SK-N-SH (cell line): Measurements from ENCODE around the gene ANKRD1. TPM values are rescaled to one million over a fixed set of nuclear protein-coding genes. Genes with fewer than 3 reads are reported as not detected.
"Not testable (repeated sequence)": the region's sequence is repeated elsewhere in the genome, so short reads cannot be mapped to it uniquely, and the experiment has no call there.

Experiments used
- CTCF ChIA-PET: fragments of 300-600, 350-600 bp; formaldehyde crosslinking; extraction: SDS; loops from one replicate; lab custom pipeline; 2021; lab: Yijun Ruan, JAX
- POLR2A ChIA-PET: fragments of 350-600 bp; sonication (Branson Sonifier 250); formaldehyde crosslinking; extraction: SDS; loops from one replicate; lab custom pipeline; 2020; ENCODE audit warnings: antibody characterized with exemption, inconsistent platforms; lab: Yijun Ruan, JAX
- DNase-seq: peaks from one replicate; pipeline ENCODE4 v3.0.0; 2012
- H2AFZ ChIP-seq: fragments of 200-600 bp; sonication (generic); 2 replicates; pipeline ENCODE4 v1.8.1; 2016; ENCODE audit warnings: antibody characterized with exemption, mild to moderate bottlenecking, low read depth
- H3F3A ChIP-seq: fragments of 200-600 bp; sonication (generic); replicated peaks from 2 replicates; pipeline ENCODE3; 2016; ENCODE audit warnings: antibody characterized with exemption, mild to moderate bottlenecking; ENCODE audit not compliant: insufficient read depth
- H3K27ac ChIP-seq, 2 experiments: fragments of 200-500 bp in 1 of 2; fragments of 200-600 bp in 1 of 2; sonication (Bioruptor generic) in 1 of 2; sonication (generic), shearing (Covaris generic) in 1 of 2; 2 replicates each; pipeline versions ENCODE4 v1.5.1 to v1.6.1; 2014 to 2016; ENCODE audit warnings: low read depth in 2 of 2, inconsistent platforms in 1 of 2, low read length in 1 of 2, mild to moderate bottlenecking in 1 of 2, mixed read lengths in 1 of 2
- H3K27me3 ChIP-seq: fragments of 200-600 bp; sonication (generic), shearing (Covaris generic); 2 replicates; pipeline ENCODE4 v1.6.1; 2016; ENCODE audit warnings: mixed run types; ENCODE audit not compliant: insufficient read depth
- H3K36me3 ChIP-seq, 2 experiments: fragments of 200-500 bp in 1 of 2; fragments of 200-600 bp in 1 of 2; sonication (Bioruptor generic) in 1 of 2; sonication (generic) in 1 of 2; replicated peaks in 1 of 2; 2 replicates each; pipeline versions ENCODE3 to v1.5.1; 2014 to 2016; ENCODE audit warnings: low read length in 1 of 2, mild to moderate bottlenecking in 1 of 2; ENCODE audit not compliant: insufficient read depth in 2 of 2, control insufficient read depth in 1 of 2
- H3K4me1 ChIP-seq, 2 experiments: fragments of 200-500 bp in 1 of 2; fragments of 200-600 bp in 1 of 2; sonication (Bioruptor generic) in 1 of 2; sonication (generic), shearing (Covaris generic) in 1 of 2; 2 replicates each; pipeline versions ENCODE4 v1.5.1 to v1.6.1; 2014 to 2016; ENCODE audit warnings: low read depth in 1 of 2, low read length in 1 of 2, mixed run types in 1 of 2; ENCODE audit not compliant: insufficient read depth in 2 of 2, control insufficient read depth in 1 of 2
- H3K4me2 ChIP-seq: fragments of 200-600 bp; sonication (generic), shearing (Covaris generic); 2 replicates; pipeline ENCODE4 v1.6.1; 2017; ENCODE audit warnings: mixed run types
- H3K4me3 ChIP-seq, 2 experiments: fragments of 200-500 bp in 1 of 2; fragments of 200-600 bp in 1 of 2; sonication (Bioruptor generic) in 1 of 2; sonication (generic), shearing (Covaris generic) in 1 of 2; 2 replicates each; pipeline versions ENCODE4 v1.5.1 to v1.8.1; 2014 to 2016; ENCODE audit warnings: low read depth in 2 of 2, inconsistent platforms in 1 of 2, low read length in 1 of 2, mild to moderate bottlenecking in 1 of 2, mixed read lengths in 1 of 2, moderate library complexity in 1 of 2
- H3K79me2 ChIP-seq: fragments of 200-600 bp; sonication (generic); 2 replicates; pipeline ENCODE4 v1.8.1; 2017; ENCODE audit warnings: mild to moderate bottlenecking; ENCODE audit not compliant: insufficient read depth
- H3K9ac ChIP-seq: fragments of 200-600 bp; sonication (generic); 2 replicates; pipeline ENCODE4 v1.6.1; 2017; ENCODE audit warnings: mixed run types
- H3K9me2 ChIP-seq: fragments of 200-600 bp; sonication (generic); 2 replicates; pipeline ENCODE4 v1.6.1; 2017; ENCODE audit warnings: mixed run types
- H3K9me3 ChIP-seq: fragments of 200-600 bp; sonication (generic); 2 replicates; pipeline ENCODE4 v1.6.1; 2017; ENCODE audit warnings: mixed run types, mild to moderate bottlenecking, moderate library complexity
- H4K20me1 ChIP-seq: fragments of 200-600 bp; sonication (generic); 2 replicates; pipeline ENCODE4 v1.6.1; 2017; ENCODE audit warnings: mild to moderate bottlenecking, mixed run types; ENCODE audit not compliant: insufficient read depth
- ELF1 ChIP-seq: IDR thresholded peaks from 2 replicates; pipeline ENCODE4 v1.4.0; 2012
- EP300 ChIP-seq, 2 experiments: IDR thresholded peaks; 2 replicates each; pipeline versions ENCODE4 v1.4.0 to v1.6.1; 2012; ENCODE audit warnings: borderline replicate concordance in 1 of 2, low read depth in 1 of 2, low read length in 1 of 2
- GATA2 ChIP-seq: sonication (generic); formaldehyde crosslinking; IDR thresholded peaks from 2 replicates; pipeline ENCODE4 v1.5.0; 2020; ENCODE audit warnings: mild to moderate bottlenecking, missing genetic modification reagents
- JUND ChIP-seq: IDR thresholded peaks from 2 replicates; pipeline ENCODE4 v1.4.0; 2012
- MAX ChIP-seq: IDR thresholded peaks from 2 replicates; pipeline ENCODE4 v1.4.0; 2012; ENCODE audit warnings: low read depth
- MEF2A ChIP-seq: IDR thresholded peaks from 2 replicates; pipeline ENCODE4 v1.4.0; 2012; ENCODE audit warnings: low read depth, borderline replicate concordance
- MXI1 ChIP-seq: IDR thresholded peaks from 2 replicates; pipeline ENCODE4 v1.6.1; 2012; ENCODE audit warnings: mild to moderate bottlenecking, low read depth, low read length, improper control_type of control experiment
- NRF1 ChIP-seq: IDR thresholded peaks from 2 replicates; pipeline ENCODE4 v1.6.1; 2012; ENCODE audit warnings: low read depth, mild to moderate bottlenecking, low read length
- PBX3 ChIP-seq: IDR thresholded peaks from 2 replicates; pipeline ENCODE4; 2012
- POLR2AphosphoS5 ChIP-seq: IDR thresholded peaks from 2 replicates; pipeline ENCODE4 v1.6.1; 2012; ENCODE audit warnings: low read depth, low read length
- REST ChIP-seq: IDR thresholded peaks from 2 replicates; pipeline ENCODE4 v1.6.1; 2012; ENCODE audit warnings: mild to moderate bottlenecking, low read depth, low read length, moderate library complexity
- RFX5 ChIP-seq: IDR thresholded peaks from 2 replicates; pipeline ENCODE4 v1.6.1; 2012; ENCODE audit warnings: mild to moderate bottlenecking, improper control_type of control experiment, low read length
- RXRA ChIP-seq: IDR thresholded peaks from 2 replicates; pipeline ENCODE4 v1.4.0; 2012; ENCODE audit warnings: low read depth, mild to moderate bottlenecking, borderline replicate concordance
- SIN3A ChIP-seq: IDR thresholded peaks from 2 replicates; pipeline ENCODE4 v1.6.1; 2012; ENCODE audit warnings: low read depth, mild to moderate bottlenecking, low read length, moderate library complexity, borderline replicate concordance
- TEAD4 ChIP-seq: IDR thresholded peaks from 2 replicates; pipeline ENCODE4 v1.4.0; 2012; ENCODE audit warnings: mild to moderate bottlenecking, borderline replicate concordance; ENCODE audit not compliant: insufficient read depth
- USF1 ChIP-seq: IDR thresholded peaks from 2 replicates; pipeline ENCODE4 v1.4.0; 2012; ENCODE audit warnings: low read depth, borderline replicate concordance
- ZBTB33 ChIP-seq: IDR thresholded peaks from 2 replicates; pipeline ENCODE4 v1.4.0; 2012; ENCODE audit warnings: low read depth, borderline replicate concordance
- WGBS: methylation state at CpG from one replicate; pipeline ENCODE4 v1.1.6; 2017; ENCODE audit warnings: low lambda C conversion rate; 5-methylcytosine and 5-hydroxymethylcytosine counted together
- polyA plus RNA-seq, 3 experiments: library from polyadenylated mRNA; depleted of rRNA; stranded (reverse); fragments of >200 nt; gene quantifications; 2 replicates each; pipeline ENCODE4 v1.2.3, GENCODE V29; 2012

Gene ANKRD1
- polyA plus RNA-seq, 1 of the 3 experiments (the other 2 are of a cell fraction): 41.7 TPM

GRCh38 chr10:90942980-90943379, 22.1 kb upstream of the ANKRD1 start:
- not testable (repeated sequence) for H3K4me3 ChIP-seq, H3K4me2 ChIP-seq, H2AFZ ChIP-seq, H3K79me2 ChIP-seq, H3K27me3 ChIP-seq, H4K20me1 ChIP-seq, H3K27ac ChIP-seq, H3F3A ChIP-seq, H3K9me2 ChIP-seq, DNase-seq, H3K9ac ChIP-seq, H3K4me1 ChIP-seq, H3K9me3 ChIP-seq, H3K36me3 ChIP-seq
- 95% methylated on average over 3 of the region's 3 CpGs for WGBS
- CTCF ChIA-PET: interaction anchor here (1.1 to 2.4 kb wide), 3 partner anchors 32 to 355 kb away, joined by 3 to 9 read pairs (median 3); no protein-coding TSS in a partner anchor
- POLR2A ChIA-PET: interaction anchor here (0.6 kb wide), 1 partner anchor 13 kb away, joined by 3 read pairs; no protein-coding TSS in a partner anchor

- whole genome bisulfite sequencing: 94% methylated on average over 6 of the region's 6 CpGs
- CTCF ChIA-PET: no interaction called here
These were observed 18.8 kb upstream of the ANKRD1 start for GRCh38 chr10:90939648-90940047.

More at GRCh38 chr10:90939648-90940047, 18.8 kb upstream of the ANKRD1 start:
- H3F3A ChIP-seq: peaks cover 9% of the 10 kb centered on the region
- no peak for TF ChIP-seq SIN3A
- no peak for TF ChIP-seq JUND
- no peak for TF ChIP-seq ZBTB33
- TF ChIP-seq USF1: no peak
- no peak for TF ChIP-seq NRF1
- no peak for TF ChIP-seq EP300 (IDR thresholded peaks at IDR 0.05; ENCODE audit: borderline replicate concordance in 1 of 2, low read depth in 1 of 2, low read length in 1 of 2)
- no peak for TF ChIP-seq POLR2AphosphoS5
- TF ChIP-seq PBX3: no peak
- no peak for TF ChIP-seq RXRA
- no peak for TF ChIP-seq MAX
- no peak for TF ChIP-seq MEF2A
- TF ChIP-seq ELF1: no peak
- no peak for TF ChIP-seq MXI1
- no peak for TF ChIP-seq RFX5
- no peak for TF ChIP-seq GATA2 (CRISPR knock-in tag)
- no peak for TF ChIP-seq TEAD4
- no peak for TF ChIP-seq REST
- H3K79me2 ChIP-seq: no peaks in the 10 kb centered on the region
- no peaks in the 10 kb centered on the region for H3K27me3 ChIP-seq
- no peaks in the 10 kb centered on the region for H4K20me1 ChIP-seq
- H3K4me3 ChIP-seq: no peak overlapping the region
- peaks cover 0 to 24% of the 10 kb centered on the region in 2 experiments; a peak in 1 of 4 replicates for H3K4me1 ChIP-seq
- H3K4me2 ChIP-seq: no peak overlapping the region
- H3K9me2 ChIP-seq: no peaks in the 10 kb centered on the region
- no peak overlapping the region for H3K9ac ChIP-seq
- DNase-seq: no peak
- H3K9me3 ChIP-seq: no peaks in the 10 kb centered on the region
- H2AFZ ChIP-seq: no peak overlapping the region
- no peaks in the 10 kb centered on the region for H3K36me3 ChIP-seq
- POLR2A ChIA-PET: no interaction called here
- no peak overlapping the region for H3K27ac ChIP-seq
